ENCODE data around the gene SIL1.
"Not testable (repeated sequence)": the region's sequence is repeated elsewhere in the genome, so short reads cannot be mapped to it uniquely, and the experiment has no call there.

SIL1 gene

DNA sequence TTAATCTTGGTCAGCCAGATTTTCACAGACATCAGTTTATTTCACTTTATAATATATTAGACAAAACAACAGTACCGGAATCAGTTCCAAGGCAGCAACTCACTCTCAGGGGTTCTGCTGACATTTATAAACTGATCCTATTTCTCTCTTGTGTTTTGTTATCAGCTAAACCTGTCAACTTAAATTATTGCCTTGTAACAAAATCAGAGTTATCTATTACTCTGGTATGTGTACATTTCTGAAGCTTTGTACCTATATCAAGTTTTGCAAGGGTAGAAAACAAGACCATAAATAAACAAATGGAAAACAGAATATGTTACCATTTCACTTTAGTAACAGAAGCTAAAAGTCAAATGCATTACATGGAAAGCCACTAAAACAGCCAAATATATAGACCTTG, 122.1 kb downstream of the SIL1 start:
- DNase-seq (ENCODE audit: low read depth in 1 of 2, low spot score in 1 of 2): no peak

DNA sequence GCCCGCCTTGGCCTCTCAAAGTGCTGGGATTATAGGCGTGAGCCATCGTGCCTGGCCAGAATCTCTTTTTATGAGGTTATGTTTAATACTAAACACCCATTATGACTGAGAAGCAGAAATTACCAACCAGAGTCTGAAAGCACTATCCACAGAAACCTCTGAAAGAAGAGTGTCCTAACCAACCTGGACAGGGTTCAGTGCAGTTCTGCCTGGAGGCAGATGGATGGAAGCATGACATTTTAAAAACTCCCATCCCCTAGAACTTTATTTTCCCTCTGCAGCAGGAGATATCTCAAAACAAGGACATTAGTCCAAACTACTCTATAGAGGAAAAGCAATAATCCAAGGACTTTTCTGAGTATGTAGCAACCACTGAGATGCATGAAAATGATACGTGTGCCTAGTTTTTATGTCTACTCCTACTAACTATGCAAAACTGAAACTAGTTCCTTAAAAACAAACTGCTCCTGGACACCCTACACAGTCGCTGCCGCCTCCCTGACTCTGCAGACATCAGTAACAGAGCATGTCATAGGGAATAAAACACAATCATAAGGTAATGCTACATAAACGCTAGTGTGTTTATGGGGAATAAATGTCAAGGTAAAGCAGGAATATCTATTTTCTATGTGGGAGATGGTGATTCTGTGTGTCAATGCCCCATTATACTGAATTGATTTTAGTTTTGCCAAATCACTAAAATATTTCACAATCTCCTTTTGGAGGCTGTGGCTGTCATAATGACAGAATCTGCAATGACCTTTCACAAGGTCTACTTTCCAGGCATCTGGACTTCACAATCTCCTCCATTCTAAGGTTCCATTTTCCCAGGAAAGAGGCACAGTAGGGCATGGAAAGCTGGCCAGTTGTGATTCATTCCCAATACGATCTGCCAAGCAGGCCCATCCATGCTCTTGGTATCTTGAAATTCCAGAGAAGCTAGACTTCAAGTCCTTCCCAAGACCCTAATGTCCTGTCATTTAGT, 122.8 kb downstream of the SIL1 start:
- DNase-seq (ENCODE audit: low read depth in 1 of 2, low spot score in 1 of 2): no peak

DNA sequence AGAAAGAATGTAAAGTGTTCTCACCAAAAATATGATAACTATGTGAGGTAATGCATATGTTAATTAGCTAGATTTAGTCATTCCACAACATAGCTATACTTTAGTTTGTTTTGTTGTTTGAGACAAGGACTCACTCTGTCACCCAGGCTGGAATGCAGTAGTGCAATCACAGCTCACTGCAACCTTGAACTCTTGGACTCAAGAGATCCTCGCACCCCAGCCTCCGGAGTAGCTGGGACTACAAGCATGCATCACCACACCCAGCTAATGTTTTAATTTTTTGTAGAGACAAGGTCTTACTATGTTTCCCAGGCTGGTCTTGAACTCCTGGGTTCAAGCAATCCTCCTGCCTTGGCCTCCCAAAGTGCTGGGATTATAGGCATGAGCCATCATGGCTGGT, 124.2 kb downstream of the SIL1 start:
- not testable (repeated sequence) for DNase-seq (ENCODE audit: low read depth in 1 of 2, low spot score in 1 of 2)

DNA sequence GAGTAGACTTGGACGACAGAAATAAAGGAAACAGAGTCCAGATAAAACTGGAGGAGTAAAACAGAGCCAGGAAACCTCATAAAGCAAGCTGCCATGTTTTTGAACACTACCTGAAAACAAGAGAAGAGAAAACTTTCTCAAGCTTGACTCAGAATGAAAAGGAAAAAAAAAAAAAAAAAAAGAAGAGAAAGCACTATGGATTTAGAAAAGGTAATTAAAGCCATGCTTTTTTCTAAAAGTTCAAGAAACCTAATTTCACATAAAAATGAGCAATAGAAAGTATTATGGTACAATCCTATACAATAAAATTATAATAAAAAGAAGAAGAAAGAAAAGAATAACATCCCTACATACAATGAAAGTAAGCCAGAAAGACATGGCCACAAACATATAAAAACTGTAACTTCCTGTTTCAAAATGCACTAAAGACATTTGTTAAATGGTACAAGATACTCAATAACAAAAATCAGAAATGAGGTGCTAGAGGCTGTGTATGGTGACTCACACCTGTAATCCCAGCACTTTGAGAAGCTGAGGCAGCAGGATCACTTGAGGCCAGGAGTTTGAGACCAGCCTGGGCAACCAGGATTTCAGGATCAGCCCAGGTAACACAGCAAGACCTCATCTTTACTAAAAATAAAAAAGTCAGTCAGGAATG, 129.5 kb downstream of the SIL1 start:
- DNase-seq (ENCODE audit: low read depth in 1 of 2, low spot score in 1 of 2): no peak

DNA sequence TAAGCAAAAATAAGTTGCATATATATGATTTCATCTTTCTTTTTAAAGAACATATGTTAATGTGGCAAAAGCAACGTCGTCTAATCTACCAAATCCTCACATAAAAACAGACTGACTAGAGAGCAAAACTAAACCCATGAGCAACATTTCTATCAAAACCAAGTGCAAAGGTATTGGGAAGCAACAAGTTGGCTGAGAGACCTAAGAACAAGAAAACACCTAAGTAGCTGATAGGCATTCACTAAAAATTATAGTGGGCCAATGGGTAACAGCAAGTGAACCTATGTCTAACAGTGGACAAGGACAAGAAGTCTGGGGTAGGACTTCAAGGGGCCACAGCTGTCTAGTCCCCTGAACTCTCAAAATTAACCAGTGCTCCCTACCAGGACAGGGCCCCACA, 130.1 kb downstream of the SIL1 start:
- no peak for DNase-seq (ENCODE audit: low read depth in 1 of 2, low spot score in 1 of 2)

DNA sequence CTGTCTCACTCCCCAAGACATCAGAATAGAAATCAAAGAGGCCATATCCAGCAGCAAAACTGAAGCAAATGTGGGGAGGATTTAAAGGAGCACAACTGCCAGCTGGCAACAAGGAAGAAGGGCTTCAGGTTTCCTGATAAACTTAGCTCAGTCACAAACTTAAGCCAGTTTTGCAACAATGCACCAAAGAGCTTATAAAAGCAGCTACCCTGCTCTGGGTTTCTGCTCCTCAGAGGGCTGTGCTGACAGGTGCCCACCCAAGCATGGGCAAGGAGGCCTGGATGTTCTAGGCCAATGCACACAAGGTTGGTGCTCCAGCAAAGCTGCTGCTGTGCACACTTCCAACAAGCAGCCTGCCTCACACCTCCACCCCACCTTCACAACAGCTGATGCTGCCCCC, 132.9 kb downstream of the SIL1 start:
- DNase-seq (ENCODE audit: low read depth in 1 of 2, low spot score in 1 of 2): no peak

DNA sequence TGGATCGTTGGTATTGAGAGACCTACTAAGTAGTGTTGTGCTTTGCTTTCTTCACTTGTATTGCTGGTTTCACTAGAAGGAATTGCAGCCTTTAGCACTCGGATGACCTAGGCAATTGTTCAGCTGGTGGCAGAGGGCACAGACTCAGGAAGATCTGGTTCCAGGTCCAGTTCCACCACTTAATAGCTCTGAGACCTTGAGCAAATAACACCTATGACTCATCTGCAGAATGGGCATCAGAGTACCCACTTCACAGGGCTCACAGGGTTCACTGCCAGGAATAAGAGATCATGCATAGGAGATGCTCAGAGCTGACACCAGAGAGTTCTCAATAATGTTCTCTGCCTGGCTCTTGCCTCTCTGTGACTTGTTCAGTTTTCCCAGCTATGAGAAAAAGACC, 133.6 kb downstream of the SIL1 start:
- DNase-seq (ENCODE audit: low read depth in 1 of 2, low spot score in 1 of 2): no peak

DNA sequence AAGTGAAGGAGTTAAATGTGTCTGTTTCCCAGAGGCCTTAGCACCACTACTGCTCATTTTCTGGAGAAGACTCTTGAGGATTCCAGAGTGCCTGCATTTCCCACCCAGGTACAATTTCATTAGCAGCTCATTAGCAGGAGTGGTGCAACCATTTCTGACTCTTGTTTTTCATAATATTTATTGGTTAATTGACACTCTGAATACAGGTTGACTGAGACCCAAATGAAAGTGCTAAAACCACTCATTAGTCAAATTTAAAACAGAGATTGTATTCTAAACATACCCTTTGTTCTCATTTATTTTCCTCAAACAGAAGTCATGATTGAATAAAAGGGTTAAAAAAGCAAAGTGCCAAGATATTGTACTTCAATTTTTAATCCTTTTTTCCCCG, 134.5 kb downstream of the SIL1 start:
- DNase-seq (ENCODE audit: low read depth in 1 of 2, low spot score in 1 of 2): no peak

DNA sequence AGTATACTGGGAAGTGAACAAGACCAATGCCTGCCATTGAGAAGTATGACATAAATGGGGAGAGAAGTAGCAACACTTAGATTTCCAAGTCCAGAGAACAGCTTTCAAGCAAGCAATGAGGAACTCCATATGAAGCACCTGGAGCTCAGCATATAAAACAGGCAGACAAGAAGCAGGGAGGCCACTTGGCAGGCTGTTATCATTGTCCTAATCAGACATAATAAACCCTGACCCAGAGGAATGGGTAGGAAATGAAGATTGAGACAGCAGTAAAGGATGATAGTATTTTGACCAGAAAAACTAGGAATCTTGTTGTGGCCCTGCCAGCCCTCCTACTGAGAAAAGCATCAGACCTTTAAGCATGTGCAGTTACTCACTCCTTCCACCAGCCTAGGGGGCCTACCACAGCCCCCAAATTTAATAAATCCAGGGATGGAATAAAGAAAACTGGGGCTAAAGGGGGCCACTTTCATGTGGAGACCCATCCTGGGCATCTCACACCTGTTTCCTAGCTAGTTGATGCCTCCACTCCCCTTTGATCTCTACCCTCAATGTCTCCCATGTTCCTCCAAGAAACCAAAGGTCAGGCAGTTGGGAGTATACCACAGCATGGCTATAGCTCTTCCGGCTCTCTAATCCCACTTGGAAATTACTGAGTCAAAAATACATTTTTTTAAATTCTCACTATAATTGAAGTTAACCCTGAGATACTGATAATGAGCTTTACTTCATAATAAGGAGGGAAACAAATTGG, 135.1 kb downstream of the SIL1 start:
- no peak for DNase-seq (ENCODE audit: low read depth in 1 of 2, low spot score in 1 of 2)

DNA sequence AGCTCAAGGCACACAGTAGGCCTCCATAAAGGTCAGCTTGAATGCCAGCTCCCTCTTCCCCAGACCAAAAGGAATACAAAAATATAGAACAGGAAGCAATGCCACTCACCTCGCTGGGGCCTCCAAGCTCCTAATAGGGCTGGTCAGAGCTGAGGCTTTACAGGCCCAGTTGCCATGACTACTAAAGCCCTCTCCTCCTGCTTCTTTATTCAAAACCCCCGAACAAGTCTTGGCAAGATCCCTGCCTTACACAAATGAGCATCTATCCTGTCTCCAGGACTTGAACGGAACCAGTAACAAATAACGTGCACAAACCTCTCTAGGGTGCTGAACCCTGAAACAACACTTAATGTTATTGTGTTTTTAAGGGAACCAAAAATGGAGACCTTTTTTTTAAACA, 136.3 kb downstream of the SIL1 start:
- DNase-seq (ENCODE audit: low read depth in 1 of 2, low spot score in 1 of 2): no peak

DNA sequence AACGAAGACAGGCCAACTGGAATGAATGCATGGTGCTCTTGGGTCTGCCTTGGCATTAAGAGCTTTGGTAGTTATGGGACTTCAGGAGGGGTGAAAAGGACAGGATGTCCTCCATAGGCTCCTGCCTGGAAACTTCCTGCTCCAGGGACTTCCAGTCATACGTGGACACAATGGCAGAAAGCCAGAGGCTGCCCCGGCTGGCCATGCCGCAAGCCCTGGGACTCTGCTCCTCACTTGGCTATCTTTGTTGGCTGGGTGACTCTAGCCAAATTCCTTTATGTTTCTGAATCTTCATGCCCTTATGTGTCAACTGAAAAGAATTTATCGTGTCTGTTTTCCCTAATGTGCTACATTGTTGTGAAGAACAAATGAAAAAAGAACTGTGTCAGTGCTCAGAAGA, 136.9 kb downstream of the SIL1 start:
- no peak for DNase-seq (ENCODE audit: low read depth in 1 of 2, low spot score in 1 of 2)

DNA sequence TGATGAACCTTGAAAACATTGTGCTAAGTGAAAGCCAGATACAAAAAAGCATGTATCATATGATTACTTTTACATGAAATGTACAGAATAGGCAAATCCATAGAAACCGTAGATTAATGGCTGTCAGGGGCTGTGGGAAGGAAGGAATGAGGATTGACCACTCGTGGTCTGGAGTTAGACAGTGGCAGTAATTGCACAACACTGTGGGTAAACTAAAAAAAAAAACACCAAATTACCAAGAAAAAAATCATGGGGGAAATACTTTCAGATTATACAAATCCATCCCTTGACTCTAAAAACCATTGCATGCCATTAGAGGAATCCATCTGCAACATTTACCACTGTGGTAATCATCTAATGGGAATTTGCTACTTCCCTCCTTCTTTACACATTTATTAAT, 140.0 kb downstream of the SIL1 start:
- no peak for DNase-seq (ENCODE audit: low read depth in 1 of 2, low spot score in 1 of 2)

DNA sequence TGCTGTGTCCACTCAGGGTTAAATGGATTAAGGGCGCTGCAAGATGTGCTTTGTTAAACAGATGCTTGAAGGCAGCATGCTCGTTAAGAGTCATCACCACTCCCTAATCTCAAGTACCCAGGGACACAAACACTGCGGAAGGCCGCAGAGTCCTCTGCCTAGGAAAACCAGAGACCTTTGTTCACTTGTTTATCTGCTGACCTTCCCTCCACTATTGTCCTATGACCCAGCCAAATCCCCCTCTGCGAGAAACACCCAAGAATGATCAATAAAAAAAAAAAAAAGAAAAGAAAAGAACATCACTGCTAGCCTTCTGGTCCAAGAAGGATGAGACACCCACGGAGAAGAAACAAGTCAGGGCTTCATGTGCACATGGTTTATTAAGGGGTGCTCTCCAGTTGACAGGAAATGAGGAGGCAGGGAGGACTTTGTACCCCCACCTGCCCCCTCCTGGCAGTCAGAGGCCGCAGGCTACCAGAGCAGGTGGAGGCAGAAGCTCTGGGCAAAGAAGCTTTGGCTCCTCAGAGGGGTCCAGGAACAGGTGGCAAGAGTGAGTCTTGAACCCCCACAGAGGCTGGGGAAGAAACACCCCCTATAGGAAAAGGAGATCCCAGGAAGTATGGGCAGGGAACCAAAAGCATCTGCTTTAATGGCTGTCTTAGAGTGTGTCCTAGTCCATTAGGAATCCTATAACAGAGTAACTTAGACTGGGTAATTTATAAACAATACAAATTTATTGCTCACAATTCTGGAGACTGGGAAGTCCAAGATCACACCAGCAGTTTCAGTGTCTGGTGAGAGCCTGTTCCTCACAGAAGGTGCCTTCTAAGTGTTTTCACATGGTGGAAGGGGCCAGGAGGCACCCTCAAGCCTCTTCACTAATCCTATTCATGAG, 140.9 kb downstream of the SIL1 start:
- not testable (repeated sequence) for DNase-seq (ENCODE audit: low read depth in 1 of 2, low spot score in 1 of 2)

DNA sequence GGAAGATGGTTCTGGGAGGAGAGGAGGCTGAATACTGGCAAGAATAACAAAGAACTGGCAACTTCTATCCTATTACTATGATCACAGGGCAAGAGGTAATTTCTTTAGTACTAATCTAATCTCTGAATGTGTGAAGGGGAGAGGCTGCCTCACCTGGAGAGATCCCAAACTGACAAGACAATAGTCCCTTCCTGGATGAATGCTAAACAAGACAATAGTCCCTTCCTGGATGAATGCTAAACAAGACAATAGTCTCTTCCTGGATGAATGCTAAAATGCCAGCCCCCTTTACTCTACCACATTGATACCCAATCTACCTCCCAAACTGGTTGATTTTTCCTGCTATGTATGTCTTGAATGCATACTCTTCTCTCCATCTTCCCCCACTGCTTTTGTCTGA, 145.2 kb downstream of the SIL1 start:
- no peak for DNase-seq (ENCODE audit: low read depth in 1 of 2, low spot score in 1 of 2)

DNA sequence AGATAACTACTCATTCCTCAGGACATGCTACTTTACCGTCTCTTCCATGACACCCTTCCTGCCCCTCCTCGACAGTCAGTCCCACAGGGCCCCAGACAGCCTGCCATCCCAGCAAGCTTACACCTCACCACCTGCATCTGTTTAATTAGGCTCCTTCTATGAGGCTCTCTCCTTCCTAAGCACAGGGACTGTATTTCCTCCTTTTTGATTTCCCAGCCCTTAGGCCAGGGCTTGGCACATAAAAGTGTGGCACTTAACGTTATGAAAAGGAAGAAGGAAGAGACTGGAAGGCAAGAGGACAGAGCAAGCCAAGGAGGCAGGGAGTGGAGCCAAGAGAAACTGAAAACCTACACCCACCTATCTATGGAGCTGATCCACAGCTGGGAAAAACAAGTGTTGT, 146.8 kb downstream of the SIL1 start:
- no peak for DNase-seq (ENCODE audit: low read depth in 1 of 2, low spot score in 1 of 2)

DNA sequence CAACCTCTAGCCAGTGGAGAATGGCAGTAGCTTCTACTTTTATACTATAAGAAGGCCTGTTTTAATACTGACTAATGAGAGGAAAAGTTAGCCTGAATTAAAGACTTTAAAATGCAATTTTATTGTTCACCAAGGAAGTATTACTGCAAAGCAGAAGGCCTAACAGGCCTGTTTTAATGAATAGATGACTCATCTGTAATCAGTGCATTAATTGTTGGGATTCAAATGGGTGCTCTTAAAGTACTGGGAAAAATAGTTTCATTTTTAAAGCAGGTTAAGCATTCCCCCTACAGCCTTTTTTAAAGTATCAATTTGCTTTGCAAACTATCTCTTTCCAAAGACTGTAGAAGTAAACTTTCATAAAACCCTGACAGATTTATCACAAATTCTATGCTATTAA, 147.7 kb downstream of the SIL1 start:
- DNase-seq (ENCODE audit: low read depth in 1 of 2, low spot score in 1 of 2): no peak

DNA sequence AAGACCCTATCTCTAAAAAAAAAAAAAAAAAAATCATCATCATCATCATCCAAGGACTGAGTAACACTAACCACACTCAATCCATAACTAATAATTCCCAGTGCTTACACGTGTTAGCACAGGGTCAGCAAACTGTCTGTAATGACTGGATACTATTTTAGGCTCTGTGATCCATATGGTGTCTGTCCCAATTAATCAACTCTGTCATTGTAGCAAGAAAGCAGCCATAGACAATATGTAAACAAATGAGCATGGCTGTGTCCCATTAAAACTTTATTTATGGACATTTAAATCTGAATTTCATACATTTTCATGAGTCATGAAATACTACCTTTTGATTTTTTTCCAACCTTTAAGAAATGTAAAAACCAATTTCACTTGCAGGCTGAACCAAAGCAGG, 148.4 kb downstream of the SIL1 start:
- DNase-seq (ENCODE audit: low read depth in 1 of 2, low spot score in 1 of 2): no peak

DNA sequence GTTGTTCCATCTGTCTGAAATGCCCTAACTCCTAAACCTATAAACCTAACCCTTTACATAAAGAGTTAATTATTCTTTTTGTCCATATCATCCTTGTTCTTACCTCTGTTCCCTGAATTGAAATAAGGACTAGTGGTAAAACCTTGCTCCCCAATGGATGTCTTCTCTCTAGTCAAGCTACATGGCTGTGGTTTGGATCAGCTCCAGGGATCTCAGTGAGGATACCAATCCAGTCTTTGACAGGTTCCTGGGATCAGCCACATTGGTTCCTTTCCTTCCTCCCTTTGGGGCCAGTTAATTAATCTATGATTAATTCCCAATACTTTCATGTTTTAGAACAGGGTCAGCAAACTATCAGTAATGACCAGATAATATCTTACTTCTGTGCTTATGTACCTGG, 151.6 kb downstream of the SIL1 start:
- no peak for DNase-seq (ENCODE audit: low read depth in 1 of 2, low spot score in 1 of 2)

DNA sequence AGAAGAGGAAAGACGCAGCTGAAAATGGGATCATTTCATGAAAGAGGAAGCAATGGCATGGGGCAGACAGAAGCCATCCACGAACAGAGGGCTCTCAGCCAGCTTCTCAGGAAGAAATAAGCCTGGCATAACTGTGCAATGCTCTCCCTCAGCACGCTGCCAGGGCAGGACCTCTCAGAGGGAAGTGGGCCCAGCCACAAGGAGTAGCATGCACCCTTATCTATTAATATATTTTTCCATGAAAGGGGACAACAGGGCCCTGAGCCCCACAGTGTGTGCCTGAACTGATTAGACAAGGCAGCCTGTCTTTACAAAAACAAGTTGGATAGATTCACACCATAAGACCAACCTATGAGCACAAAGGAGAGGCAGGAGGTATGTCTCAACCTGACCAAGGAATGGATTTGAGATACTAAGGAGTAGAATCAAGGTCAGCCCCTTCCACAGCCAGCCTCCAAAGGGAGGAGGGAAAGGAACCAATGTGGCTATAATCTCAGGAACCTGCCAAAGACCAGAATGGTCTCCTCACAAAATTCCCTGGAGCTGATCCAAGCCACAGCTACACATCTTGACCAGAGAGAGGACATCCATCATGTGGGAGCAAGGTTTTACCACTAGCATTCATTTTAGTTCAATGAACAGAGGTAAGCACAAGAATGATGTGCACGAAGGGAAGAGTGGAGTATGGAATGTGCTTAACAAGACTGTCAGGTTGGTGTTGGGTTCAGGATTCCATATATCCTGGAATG, 154.8 kb downstream of the SIL1 start:
- no peak for DNase-seq (ENCODE audit: low read depth in 1 of 2, low spot score in 1 of 2)

DNA sequence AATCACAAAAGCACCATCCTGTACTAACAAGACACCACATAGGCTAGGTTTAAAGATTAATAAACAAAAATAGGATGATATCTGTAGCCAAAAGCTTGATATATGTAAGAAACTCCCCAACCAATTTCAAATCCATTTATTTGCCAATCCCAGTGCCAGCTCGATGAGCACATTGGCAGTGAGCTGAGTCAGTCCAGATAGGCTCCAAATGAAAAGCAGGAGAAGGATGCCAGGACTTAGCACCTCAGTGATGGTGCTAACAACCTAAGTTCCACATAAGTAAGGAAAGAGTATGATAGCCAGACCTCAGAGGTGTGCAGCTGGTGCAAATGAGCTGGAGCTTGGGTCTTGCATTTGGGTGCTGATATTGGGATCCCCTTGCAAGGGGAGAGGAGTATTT, 158.1 kb downstream of the SIL1 start:
- DNase-seq (ENCODE audit: low read depth in 1 of 2, low spot score in 1 of 2): no peak
